GM18498 (cell line): ENCODE data around the gene IL16.
"Not testable (repeated sequence)": the region's sequence is repeated elsewhere in the genome, so short reads cannot be mapped to it uniquely, and the experiment has no call there.

Experiments used
- ATAC-seq: cut with Tn5 transposase; IDR thresholded peaks from one replicate; pipeline ENCODE4 v1.9.1; 2021; ENCODE audit warnings: mild to moderate bottlenecking, moderate library complexity; ENCODE audit not compliant: unreplicated experiment

The IL16 gene

GRCh38 chr15:81331600-81331999 is 134.9 kb downstream of the IL16 start:
- ATAC-seq = no peak

GRCh38 chr15:81332326-81332725 is 135.6 kb downstream of the IL16 start:
- ATAC-seq = no peak

GRCh38 chr15:81333363-81333762 is 136.7 kb downstream of the IL16 start:
- ATAC-seq = no peak

GRCh38 chr15:81334768-81335435 is 138.2 kb downstream of the IL16 start:
- no peak for ATAC-seq

- no peak for ATAC-seq
Measured at GRCh38 chr15:81335631-81336030, 139.0 kb downstream of the IL16 start.

GRCh38 chr15:81336568-81336967 is 139.9 kb downstream of the IL16 start:
- no peak for ATAC-seq

GRCh38 chr15:81337241-81337640 is 140.6 kb downstream of the IL16 start:
- ATAC-seq = no peak

GRCh38 chr15:81337713-81338157 is 141.1 kb downstream of the IL16 start:
- no peak for ATAC-seq

GRCh38 chr15:81338170-81339007 is 141.7 kb downstream of the IL16 start:
- no peak for ATAC-seq

- no peak for ATAC-seq
Measured at GRCh38 chr15:81339321-81339720, 142.6 kb downstream of the IL16 start.

GRCh38 chr15:81339851-81340250 is 143.2 kb downstream of the IL16 start:
- no peak for ATAC-seq

GRCh38 chr15:81341351-81341750 is 144.7 kb downstream of the IL16 start:
- no peak for ATAC-seq

- no peak for ATAC-seq
Measured at GRCh38 chr15:81343371-81343770, 146.7 kb downstream of the IL16 start.

- no peak for ATAC-seq
Measured at GRCh38 chr15:81346611-81347010, 149.9 kb downstream of the IL16 start.

GRCh38 chr15:81347910-81348309 is 151.2 kb downstream of the IL16 start:
- no peak for ATAC-seq

- ATAC-seq = not testable (repeated sequence)
Measured at GRCh38 chr15:81348691-81349090, 152.0 kb downstream of the IL16 start.

- ATAC-seq = no peak
Measured at GRCh38 chr15:81349271-81349670, 152.6 kb downstream of the IL16 start.

GRCh38 chr15:81351651-81352050 is 155.0 kb downstream of the IL16 start:
- ATAC-seq = no peak

GRCh38 chr15:81356252-81356651 is 159.6 kb downstream of the IL16 start:
- ATAC-seq = no peak

- ATAC-seq = no peak
Measured at GRCh38 chr15:81357180-81357686, 160.6 kb downstream of the IL16 start.

- ATAC-seq = no peak
Measured at GRCh38 chr15:81358248-81358647, 161.6 kb downstream of the IL16 start.

- no peak for ATAC-seq
Measured at GRCh38 chr15:81360491-81360890, 163.8 kb downstream of the IL16 start.
